Measurements from ENCODE around the gene VPS37C.
"Not testable (repeated sequence)": the region's sequence is repeated elsewhere in the genome, so short reads cannot be mapped to it uniquely, and the experiment has no call there.

Gene VPS37C

DNA sequence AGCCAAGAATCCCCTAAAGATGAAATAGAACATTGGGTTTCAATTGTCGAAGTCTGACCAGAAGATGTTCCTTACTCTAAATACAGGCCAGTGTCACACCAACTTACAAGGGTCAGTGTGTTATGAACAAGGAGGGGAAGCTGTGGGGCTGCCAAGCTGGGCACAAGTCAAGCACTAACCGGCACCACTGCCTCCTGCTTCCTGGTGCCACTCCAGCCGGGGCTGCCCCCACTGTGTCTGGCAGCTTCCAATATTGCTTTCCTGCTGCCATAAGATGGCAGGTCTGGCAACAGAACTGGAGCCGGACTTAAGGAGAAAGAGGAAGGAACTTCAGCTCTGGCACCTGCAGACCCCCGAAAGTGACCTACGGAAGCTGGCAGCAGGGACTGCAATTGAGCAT lies 13.7 kb upstream of the VPS37C start:
- DNase-seq (ENCODE audit: low spot score), result no peak

DNA sequence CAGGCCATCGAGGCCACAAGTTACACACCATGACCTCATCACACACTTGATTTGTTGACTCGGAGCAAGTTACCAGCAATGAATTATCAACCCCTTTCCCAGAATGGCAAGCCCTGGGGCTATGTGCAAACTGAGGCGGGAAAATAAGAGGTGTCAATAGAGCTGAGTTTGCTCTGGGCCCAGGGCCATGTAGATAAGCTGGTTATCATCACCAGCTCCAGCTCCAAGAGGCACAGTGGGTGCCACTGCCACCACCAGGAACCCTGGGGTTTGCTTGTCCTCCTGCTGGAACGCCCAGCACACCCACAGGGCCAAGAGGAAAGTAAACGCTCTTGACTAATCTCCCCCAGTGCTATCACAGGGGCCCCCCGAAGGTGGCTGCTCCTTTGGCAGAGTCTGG lies 13.0 kb upstream of the VPS37C start:
- no peak for DNase-seq (ENCODE audit: low spot score)

DNA sequence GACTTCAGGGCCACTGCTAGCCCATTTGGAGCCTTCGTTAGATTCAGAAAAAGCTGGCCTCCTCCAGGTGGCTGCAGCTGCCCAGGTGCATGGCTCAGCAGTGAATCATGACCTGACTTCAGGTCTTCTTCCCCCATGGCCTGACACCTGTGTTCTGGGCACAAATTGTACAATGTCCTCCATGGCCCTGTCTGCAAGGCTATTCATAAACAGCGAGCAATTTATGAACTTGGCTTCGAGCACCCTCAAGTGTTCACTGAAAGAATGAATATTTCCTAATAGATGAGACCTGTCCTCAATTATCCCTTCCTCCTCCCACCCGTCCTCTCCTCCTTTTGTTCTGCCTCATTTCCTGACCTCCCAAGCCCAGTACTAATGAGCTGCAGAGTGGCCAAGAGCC lies 12.2 kb upstream of the VPS37C start:
- no peak for DNase-seq (ENCODE audit: low spot score)

DNA sequence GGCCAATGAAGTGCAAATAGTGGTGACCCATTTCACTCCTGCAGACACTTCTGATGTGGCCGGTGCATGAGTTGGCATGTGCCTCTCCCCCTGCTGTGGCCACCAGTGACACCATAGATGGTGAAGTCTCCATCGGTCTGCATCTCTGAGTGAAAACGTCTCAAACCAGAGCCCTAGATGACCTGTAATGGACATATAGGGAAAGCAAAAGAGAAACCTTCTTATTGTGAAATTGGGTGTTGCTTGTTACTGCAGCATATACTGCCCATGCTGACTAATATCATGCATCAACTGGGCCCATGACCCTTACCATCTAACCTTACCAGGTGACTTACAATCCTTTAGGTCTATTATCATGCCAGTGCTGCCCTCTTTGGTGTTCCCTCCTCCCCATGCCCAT lies 11.7 kb upstream of the VPS37C start:
- DNase-seq (ENCODE audit: low spot score), result no peak

DNA sequence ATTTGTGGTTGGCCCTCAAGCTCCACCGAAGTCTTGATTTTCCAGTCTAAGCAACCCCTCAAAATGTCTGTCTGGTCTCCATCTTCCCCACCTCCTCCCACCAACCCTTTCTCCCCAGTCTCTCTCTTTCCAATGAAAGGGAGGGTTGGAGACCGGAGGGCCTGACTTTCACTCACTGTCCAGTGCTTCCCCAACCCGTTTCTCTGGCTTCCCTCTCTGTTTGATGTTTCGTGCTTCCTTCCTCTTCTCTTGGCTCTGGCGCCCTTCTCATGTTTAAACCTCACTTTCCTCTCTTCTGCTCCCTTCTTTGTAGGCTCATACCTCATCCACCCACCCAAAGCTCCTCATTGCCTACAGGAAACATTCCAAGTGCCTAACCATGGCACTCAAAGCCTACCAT lies 11.1 kb upstream of the VPS37C start:
- no peak for DNase-seq (ENCODE audit: low spot score)

DNA sequence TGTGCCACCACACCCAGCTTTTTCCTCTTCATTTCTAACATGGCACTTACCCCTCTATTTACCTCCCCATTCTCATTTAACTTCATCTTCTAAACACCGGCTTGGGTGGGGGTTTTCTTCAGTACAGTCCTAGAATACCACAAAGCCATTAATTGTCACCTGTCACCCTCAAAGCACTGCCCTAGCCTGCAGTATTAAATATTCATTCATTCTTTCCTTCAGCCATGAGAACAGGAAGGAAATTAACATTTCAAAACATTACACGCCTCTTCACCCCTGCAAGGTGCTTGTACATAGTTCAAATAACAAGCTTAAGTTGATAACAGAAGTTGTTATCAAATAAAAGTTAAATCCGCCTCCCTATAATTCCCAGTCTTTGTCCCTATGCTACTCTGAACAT lies 10.7 kb upstream of the VPS37C start:
- no peak for DNase-seq (ENCODE audit: low spot score)

DNA sequence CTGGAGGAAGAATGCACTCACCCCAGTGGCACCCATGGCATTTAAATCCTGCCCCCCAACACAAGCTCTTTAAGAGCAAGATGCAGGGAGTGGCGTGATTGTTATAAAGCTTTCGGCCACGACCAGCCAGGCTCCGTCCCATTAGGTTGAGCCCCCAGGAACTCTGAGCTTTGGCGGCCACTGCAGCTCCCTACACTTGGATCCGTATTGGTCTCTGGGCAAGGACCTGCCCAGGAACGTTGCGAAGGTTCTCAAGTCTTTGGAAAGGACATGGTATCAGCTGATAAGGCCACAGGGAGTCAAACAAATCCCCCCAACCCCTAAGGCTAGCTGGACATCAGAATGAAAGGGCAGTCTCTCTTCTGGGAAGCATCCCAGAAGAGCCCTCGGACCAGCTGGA lies 9.3 kb upstream of the VPS37C start:
- DNase-seq (ENCODE audit: low spot score), result no peak

DNA sequence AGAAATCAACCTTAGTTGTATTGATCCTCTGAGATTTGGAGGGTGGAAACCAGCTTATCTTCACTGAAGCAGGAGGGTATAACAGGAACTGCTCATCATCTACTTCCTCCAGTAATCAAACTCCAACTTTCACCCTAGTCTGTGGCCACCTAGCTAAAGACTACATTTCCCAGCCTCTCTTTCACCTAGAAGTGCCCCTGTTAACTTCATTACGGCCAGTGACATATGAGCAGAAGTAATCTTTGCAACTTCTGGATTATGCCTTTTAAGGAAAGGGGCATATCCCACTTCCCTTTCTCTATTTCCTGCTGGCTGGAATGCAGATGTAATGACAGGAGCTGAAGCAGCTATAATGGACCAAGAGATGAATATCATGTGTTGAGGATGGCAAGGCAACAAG lies 7.6 kb upstream of the VPS37C start:
- no peak for DNase-seq (ENCODE audit: low spot score)

DNA sequence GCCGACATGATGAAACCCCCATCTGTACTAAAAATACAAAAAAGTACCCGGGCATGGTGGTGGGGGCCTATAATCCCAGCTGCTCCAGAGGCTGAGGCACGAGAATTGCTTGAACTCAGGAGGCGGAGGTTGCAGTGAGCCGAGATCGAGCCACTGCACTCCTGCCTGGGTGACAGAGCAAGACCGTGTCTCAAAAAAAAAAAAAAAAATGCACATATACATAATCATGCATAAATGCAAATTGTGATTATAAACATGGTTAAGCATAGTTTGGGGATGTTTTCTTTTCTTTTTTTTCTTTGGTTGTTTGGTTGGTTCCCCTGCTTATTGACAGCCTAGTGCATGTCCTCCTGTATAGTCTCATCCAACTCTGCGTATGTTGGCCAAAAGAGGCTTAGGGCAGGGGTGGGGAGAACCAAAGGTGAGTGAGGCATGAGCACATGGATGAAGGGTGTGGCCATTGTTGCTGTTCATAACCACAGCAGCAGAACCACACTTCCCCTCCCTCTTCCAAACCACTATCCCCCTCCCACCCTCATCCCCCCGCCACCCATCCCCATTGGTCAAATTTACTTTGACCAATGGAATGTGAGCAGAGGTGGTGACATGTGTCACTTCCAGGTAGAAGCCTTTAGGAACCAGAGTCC lies 6.9 kb upstream of the VPS37C start:
- no peak for DNase-seq (ENCODE audit: low spot score)

DNA sequence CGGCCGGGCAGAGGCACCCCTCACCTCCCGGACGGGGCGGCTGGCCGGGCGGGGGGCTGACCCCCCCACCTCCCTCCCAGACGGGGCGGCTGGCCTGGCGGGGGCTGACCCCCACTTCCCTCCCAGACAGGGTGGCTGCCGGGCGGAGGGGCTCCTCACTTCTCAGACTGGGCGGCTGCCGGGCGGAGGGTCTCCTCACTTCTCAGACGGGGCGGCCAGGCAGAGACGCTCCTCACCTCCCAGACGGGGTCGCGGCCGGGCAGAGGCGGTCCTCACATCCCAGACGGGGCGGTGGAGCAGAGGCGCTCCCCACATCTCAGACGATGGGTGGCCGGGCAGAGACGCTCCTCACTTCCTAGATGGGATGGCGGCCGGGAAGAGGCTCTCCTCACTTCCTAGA lies 5.1 kb upstream of the VPS37C start:
- not testable (repeated sequence) for DNase-seq (ENCODE audit: low spot score)

DNA sequence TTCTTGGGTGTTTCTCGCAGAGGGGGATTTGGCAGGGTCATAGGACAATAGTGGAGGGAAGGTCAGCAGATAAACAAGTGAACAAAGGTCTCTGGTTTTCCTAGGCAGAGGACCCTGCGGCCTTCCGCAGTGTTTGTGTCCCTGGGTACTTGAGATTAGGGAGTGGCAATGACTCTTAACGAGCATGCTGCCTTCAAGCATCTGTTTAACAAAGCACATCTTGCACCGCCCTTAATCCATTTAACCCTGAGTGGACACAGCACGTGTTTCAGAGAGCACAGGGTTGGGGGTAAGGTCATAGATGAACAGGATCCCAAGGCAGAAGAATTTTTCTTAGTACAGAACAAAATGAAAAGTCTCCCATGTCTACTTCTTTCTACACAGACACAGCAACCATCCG lies 4.6 kb upstream of the VPS37C start:
- not testable (repeated sequence) for DNase-seq (ENCODE audit: low spot score)

DNA sequence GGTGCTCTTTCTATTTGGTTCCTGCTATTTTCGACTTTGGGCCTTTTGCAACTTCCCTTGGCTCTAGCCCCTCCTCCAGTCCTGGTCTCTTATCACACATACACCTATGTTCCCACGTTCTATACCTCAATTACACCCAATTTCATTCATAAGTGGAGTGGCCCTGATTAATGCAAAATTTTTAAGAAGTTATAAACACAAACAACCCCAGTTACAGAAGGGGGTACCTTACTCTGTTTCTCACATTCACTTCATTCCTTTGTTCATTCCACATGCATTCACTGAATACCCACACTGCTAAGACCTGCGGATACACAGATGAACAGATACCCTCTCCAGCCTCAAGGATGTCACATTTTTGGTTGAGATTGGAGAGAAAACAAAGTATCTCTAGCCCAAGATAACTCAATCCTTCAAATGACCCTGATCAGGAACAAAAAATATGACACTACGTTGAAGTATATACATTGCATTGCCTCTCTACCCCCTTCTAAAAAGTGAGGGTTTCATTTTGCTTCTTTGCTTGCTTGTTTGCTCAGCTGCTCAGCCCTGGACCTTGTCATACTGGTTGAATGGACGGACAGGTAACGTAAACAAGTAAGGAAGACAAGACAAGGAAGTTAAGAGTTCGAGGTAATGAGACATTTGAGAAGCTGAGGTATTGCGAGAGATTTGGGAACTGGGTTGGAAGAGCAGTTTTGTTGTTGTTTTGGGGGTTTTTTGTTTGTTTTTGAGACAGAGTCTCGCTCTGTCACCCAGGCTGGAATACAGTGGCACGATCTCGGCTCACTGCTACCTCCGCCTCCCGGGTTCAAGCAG lies 3.6 kb upstream of the VPS37C start:
- no peak for DNase-seq (ENCODE audit: low spot score)

DNA sequence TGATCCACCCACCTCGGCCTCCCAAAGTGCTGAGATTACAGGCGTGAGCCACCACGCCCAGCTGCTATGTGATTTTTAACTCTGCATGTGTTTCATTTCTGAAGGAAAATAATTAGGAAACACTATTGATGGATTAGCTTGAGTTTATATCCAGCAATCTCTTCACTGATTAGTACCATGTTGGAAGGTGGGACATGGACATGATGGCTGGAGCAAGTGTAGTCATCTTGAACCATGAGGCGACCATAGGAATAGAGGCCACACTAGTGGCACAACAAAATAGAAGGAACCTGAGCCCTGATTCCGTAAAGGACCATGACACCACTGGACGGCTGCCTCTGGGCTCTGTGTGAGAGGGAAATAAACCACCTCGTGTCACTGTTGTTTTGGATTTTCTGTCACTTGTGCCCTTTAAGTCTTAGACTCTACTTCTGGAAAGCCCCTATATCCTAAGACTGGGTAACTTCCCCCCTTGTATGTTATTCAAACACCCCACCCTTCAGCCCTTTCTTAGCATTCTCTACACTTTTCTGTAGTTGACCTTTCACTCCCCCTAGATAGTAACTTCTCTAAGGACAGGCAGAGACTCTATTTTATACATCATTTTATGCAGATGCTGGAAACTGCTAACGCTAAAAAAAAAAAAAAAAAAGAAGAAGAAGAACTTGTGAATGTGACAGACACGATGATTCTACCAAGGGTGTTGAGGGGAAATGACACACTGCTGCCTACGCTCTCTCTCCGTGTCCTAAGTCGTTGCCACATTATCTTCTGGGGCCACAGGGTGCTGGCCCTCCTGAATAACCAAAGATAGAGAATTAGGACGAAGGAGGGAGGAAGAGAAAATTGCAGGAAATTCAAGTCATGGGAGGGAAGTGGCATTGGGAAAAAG lies 2.7 kb upstream of the VPS37C start:
- DNase-seq (ENCODE audit: low spot score), result no peak

DNA sequence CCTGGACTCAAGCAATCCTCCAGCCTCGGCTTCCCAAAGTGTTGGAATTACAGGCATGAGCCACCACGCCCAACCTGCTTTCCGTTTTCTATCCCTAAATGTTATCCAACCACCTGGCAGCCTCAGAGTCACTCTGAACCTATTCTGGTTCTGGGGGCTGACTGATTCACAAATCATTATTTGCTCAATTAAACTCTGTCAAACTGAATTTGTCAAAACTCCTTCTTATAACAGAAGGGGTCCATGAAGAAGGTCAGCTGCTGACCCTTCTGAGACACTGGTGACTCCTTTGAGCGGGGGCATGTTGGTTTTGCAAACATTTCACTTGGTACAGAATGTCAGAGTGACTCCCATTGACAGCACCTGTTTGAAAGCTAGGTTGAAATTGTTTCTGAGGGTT lies 1.8 kb upstream of the VPS37C start:
- no peak for DNase-seq (ENCODE audit: low spot score)

DNA sequence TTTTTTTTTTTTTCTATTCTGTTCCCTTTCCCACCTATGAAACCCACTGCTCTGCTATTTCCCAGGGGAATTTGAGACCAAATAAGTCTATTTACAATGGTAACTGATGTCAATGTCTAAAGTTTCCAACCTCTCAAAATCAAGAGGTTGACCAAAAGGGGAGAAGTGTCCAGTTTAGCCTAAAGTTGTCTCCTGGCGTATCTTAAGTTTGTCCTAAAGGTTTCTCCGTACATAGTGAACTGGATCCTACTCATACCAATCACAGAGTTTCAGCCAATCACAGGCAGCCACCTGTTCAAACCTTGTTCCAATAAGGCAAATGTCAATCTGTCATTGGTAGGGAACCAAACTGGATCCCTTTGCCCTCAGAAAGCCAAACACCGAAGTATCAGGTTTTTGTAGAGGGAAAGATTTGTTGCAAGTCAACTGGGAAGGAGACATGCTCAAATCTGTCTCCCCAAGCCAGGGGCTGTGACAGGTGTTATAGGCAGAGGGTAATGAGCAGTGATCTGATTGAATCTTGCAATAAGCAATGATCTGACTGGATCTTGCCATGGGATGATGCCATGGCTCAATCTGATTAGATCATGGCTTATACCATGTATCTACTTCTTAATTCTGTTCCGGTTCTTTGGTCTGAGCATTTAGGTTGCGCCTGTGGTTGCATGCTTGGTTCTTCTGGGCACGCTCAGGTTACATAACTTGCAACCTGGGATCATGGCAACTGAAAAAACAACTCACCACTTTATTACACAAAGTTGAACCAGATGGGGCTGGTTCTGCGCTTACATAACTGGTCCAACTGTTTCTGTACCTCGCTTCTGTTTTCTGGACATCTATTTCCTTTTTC lies 1.1 kb upstream of the VPS37C start:
- DNase-seq (ENCODE audit: low spot score), result no peak

DNA sequence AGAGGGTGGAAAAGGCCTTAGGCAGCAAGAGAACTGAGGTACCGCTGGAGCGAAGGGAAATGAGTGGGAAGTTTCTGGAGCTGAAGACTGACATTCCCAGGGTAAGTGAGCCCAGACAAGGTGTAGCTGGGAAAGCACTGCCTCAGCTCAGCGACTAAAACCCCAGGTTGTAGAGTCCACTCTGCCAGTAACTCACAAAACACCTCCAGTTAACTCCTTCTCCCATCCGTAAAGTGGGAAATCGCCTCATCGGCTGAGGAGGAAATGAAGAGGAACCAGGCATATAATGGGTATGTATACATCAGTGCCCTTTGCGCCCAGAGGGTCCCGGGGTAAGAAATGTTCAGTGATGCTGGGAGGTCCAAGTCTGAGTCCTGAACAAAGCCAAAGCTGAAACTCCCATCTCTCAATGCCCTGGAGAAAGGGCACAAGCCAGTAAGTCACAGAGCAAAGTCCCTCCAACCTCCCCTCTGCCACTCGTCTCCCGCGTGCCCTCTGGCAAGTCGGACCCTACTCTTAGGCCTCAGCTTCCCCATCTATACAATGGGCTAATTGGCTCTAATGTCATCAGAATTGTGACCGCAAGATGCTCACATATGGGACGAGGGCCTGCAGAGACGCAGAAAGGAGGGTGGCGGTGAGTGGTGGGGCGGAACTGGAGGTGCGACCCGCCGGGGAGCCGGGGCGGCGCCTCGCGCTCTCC lies 588 bp downstream of the VPS37C start:
- no peak for DNase-seq (ENCODE audit: low spot score)

DNA sequence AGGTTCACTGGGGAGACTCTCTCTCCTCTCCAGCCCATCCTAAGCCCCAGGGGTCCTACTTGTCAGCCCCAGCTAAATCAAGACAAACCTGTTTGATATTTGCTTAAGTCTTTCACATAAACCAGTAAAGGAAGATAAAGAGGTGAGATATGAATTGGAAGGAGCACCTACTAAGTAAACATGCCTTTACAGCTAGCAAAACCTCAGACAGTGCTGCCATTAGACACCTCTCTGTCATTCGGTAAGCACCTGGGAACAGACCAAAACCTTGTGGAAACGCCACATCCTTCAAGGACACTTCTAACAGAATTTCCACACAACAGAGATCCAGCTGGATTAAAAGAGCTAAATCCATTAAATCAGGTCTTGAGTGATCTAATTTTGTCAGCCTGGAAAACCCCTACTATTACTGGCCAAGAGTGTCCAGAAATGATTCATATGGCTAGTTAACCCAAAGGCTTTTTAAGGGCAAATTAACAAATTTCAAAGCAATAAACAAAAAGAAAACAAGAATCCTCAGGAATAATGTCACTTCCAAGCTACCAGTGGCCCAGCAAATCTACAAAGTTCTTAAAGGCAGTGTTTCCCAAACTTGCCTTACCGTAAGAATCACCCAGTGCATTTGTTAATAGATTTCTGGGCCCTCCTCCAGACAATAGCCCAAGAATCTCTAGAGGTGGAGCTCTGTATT lies 2.4 kb downstream of the VPS37C start:
- no peak for DNase-seq (ENCODE audit: low spot score)

DNA sequence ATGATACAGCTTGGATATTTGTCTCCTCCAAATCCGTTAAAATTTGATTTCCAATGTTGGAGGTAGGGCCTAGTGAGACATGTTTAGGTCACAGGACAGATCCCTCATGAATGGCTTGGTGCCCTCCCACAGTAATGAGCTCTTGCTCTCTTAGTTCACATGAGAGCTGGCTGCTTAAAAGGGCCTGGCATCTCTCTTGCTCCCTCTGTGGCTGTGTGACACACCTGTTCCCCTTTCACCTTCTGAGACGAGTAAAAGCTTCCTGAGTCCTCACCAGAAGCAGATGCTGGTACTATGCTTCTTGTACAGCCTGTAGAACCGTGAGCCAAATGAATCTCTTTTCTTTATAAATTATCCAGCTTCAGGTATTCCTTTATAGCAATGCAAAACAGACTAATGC lies 3.5 kb downstream of the VPS37C start:
- DNase-seq (ENCODE audit: low spot score), result no peak

DNA sequence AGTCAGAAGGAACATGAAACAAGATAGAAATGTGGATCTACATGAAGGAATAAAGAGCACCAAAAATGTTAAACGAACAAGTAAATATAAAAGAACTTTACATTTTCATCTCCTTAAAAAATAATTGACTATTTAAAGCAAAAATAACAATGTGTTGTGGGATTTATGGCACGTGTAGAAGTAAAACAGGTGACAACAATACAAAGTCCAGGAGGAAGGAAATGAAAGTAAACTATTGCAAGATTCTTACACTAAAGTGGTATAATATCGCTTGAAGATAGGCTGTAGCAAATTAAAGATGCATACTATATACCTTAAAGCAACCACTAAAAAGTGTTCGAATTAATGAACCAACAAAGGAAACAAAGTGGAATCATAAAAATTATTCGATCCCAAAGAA lies 5.5 kb downstream of the VPS37C start:
- DNase-seq (ENCODE audit: low spot score), result no peak

DNA sequence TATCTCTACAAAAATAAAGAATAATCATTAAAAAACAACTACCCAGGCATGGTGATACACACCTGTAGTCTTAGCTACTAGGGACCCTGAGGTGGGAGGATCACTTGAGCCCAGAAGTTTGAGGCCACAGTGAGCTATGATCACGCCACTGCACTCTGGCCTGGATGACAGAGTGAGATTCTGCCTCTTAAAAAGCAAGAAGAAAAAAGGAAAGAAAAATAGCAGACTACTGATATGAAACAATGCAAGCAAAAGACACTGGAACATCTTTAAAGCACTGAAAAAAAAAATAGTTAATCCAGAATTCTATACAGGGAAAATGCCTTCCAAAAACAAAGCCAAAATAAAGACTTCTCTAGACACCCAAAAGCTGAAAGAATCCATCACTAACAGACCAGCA lies 5.9 kb downstream of the VPS37C start:
- DNase-seq (ENCODE audit: low spot score), result no peak

DNA sequence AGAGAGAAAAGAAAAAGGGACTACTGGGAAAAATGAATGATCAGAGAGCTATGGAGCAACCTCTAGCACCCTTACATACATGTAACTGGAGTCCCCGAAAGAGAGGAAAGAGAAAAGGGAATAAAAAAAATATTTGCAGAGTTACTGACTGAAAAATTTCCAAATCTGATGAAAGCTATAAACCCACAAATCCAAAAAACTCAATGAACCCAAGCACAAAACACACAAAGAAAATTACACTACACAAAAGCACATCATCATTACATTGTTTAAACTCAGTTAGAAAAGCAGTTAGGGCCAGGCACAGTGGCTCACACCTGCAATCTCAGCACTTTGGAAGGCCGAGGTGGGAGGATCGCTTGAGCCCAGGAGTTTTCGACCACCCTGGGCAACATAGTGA lies 6.7 kb downstream of the VPS37C start:
- DNase-seq (ENCODE audit: low spot score), result no peak

Measured in kidney capillary endothelial cell (primary cell).